ENCODE measurements around the gene WDR38.

GRCh38 chr9:124810663-124811355 is 42.5 kb upstream of the WDR38 start:
- TF ChIP-seq CREM (IDR thresholded peaks at IDR 0.05; ENCODE audit: low read depth) (no peak), CEBPB (tag; IDR thresholded peaks at IDR 0.05) (no peak)

All from K562 (cell line).